Ammon's horn (tissue), 1 donor: ENCODE results near the gene TRMT10A.

Experiments
- DNase-seq: peaks from one replicate; pipeline ENCODE4 v3.0.0-alpha.2; 2016; ENCODE audit warnings: low spot score

The TRMT10A gene, protein sequence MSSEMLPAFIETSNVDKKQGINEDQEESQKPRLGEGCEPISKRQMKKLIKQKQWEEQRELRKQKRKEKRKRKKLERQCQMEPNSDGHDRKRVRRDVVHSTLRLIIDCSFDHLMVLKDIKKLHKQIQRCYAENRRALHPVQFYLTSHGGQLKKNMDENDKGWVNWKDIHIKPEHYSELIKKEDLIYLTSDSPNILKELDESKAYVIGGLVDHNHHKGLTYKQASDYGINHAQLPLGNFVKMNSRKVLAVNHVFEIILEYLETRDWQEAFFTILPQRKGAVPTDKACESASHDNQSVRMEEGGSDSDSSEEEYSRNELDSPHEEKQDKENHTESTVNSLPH

DNA sequence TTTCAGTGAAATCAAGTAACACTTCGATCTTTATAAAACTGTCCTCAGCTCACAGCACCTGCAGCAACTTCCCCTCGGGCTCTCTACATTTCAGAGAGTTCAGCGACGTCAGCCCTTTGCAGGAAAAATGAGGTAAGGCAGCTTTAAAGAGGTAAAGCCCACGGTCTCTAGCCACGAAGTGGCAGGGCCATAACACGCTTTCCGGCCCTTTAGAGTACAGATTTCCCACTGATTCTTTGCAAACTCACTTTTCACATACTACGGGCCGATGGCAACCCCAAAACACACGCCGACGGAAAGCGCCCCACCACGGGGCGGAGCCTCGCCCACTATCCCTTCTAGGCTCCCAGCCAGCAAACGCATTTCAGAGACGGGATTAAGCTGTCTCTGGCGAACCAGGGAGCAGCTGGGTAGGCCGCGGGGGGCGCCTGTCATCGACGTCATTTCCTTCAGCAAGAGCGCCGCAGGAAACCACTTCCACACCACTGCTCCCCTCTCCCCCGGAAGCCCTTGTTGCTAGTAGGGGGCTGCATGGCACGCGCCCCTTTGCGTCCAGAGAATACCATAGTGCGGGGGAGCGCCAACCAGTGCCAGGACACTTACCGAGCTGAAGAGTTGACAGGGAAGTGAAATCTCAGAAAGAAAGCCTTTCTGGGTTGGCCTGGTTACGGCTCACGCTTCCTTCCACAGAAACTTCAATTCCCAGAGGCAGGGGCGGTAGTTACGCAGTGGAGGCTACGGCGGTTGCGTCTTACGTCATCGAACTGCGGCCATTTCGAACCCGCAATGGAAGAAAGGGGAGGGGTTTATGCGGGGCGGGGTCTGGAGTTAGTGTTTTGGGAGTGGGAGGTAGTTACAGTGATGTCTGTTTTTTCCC lies at the start of gene TRMT10A:
Gene TRMT10A (minus strand): TSS at position 730 of the 877 bp plus-strand sequence. CDS start 4,701 bp downstream, outside the sequence.
- DNase-seq = peak; percentile 98

DNA sequence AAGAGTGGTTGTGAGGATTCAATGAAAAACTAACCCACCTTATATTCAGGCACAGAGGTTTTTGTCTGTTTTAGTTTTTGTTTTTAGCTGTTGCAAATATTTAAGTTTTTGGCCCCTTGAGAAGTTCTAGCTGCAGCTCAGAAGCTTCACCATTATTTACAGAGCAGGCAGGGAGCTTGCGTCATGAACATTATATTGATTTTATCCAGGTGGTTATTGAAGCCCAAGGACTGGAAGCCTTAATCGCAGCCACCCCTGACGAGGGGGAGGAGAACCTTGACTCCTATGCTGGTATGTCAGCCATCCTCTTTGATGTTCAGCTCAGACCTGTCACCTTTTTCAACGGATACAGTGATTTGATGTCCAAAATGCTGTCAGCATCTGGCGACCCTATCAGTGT lies 48.9 kb upstream of the TRMT10A start:
- no peak for DNase-seq

DNA sequence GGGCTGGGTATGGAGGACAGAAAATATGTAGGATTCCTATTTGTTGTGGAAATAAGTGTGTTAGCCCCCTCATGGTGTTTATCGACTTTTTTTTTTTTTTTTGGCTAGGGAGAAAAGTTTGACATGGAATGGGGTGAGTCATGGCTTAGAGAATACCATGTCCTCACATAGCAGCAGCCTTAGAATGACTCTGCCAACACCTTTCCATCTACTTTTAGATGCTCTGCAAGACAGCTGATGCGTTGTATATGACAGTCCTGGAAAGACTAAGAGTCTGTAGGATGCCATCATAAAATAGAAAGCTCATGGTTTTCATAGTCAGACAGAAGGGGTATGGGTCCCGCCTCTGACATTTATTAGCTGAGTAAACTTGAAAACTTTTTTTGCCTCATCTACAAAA lies 48.4 kb upstream of the TRMT10A start:
- DNase-seq = no peak

DNA sequence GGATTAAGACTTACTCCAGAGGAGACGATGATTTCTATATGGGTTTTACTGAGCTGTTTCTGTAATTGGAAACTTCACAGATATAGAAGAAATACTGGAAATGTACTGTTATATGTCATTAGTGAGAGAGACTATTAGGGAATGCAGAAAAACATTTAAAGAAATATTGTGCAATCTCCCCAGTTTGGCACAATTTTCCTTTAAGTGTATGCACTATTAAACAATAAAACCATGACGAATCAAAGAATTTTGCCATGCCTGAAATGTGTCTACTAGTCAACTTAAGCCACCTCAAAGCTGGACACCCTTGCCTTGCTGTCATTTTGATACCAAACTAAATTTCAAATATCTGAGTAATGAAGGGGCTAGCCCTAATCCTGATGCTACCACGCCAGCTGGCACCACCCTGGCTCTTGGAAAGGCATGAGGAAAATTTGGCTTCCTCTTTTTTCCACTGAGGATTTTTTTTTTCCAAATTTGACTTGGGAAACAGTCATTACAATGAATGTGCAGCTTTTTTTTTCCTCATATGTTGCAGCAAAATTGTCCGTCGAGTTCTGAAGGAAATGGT lies 46.9 kb upstream of the TRMT10A start:
- DNase-seq = no peak

DNA sequence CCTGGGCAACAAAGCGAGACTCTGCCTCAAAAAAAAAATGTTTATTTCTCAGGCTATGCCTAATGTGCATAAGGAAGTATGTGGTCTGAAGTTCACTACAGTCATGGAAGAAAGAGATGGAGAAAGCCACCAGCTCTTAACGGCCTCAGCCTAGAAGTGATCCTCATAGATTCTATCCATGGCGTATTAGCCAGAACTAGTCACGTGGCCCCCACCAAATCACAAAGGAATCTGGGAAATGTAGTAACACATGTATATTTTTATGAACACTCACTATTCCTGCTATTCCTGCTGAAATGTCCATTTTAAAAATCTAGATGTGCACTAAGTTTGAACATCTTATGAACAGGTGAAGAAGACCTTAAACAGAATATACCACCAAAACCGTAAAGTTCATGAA lies 44.6 kb upstream of the TRMT10A start:
- DNase-seq = no peak

DNA sequence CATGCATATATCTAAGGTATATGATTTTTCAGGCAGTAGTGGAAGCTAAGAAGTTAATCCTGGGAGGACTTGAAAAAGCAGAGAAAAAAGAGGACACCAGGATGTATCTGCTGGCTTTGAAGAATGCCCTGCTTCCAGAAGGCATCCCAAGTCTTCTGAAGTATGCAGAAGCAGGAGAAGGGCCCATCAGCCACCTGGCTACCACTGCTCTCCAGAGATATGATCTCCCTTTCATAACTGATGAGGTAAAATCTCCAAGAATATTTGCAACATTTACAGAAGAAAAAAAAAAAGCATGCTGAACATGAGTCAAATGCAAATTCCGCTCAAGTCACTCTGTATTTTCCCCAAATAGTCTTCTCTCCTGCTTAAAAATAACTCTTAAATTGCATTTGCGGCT lies 42.9 kb upstream of the TRMT10A start:
- no peak for DNase-seq

DNA sequence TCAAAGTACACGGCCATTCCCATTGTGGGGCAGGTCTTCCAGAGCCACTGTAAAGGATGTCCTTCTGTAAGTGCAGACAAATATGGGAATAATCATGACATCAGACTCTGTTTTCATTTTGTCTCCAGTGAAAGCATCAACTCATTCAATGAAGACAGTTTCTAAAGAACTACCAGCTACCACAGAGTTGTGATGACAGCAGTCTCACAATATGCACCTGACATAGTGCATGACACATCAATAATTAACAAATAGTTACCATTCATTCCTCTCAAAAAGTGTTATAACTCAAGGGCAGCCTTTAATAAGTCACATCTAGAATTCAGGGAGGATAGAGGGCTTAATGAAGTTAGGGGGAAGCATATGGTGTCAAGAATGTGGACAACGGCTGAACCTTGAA lies 31.0 kb upstream of the TRMT10A start:
- no peak for DNase-seq

DNA sequence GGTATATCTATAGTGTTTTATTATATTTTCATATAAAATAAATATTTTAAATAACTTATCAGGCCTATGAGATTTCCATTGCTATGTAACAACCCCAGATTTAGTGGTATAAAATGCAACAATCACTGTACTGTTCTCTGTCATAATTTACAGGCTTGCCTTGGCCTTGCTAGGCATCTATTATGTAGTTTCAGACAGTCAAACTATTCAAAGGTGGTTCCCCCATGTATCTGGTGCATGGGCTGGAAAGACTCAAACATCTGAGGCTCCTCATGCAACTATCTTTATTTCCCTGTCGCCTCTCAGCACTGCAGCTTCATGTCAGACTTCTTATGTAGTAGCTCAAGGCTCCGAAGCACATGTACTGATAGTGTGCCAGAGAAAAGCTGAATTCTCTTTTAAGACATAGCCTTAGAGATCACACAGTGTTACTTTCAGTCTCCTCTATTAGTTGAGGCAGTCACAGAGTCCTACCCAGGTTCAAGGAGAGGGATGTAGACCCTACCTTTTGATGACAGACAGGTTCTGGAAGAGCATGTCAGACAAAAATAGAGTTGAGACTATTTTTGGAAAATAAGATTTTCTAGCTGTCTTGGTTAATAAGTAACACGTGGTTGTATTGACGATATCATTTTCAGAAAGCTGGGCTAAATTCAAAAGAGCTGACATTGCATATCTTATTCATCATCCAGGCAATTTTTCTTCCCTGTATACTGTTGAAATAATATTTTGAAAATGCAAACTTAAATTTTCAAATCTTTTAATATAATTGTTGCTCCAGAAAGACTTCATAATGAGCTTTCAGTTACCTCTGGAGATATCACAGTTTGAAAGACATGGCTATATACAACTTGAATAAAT lies 30.2 kb upstream of the TRMT10A start:
- DNase-seq = no peak

DNA sequence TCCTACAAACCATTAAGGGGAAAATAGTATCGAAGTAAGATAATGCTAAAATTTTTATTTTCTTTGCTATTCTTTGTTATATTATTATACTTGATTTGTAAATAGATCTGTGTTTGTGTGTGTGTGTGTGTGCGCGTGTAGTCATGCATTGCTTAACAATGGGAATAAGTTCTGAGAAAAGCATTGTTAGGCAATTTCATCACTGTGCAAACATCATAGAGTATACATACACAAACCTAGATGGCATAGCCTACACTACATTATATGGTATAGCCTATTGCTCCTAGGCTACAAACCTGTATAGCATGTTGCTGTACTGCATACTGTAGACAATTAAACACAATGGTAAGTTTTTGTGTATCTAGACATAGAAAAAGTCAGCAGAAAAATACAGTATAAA lies 27.9 kb upstream of the TRMT10A start:
- DNase-seq = no peak

DNA sequence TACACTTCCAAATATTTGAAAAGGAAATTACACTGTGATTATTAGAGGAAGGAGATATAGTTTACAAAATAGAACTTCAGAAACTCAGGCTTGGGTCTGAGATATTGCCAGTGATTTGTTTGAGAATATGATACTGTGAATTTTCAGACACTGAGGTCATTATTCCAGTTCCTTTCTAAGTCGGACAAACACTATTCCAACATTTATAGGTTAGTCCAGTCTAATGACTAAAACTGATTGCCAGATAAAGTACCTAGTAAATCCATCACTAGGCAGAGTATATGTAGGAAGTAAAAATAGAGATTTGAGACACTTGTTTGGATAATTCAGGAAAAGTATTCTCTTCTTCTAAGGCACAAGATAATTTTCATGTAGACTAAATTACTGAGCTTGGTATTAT lies 24.0 kb upstream of the TRMT10A start:
- no peak for DNase-seq

DNA sequence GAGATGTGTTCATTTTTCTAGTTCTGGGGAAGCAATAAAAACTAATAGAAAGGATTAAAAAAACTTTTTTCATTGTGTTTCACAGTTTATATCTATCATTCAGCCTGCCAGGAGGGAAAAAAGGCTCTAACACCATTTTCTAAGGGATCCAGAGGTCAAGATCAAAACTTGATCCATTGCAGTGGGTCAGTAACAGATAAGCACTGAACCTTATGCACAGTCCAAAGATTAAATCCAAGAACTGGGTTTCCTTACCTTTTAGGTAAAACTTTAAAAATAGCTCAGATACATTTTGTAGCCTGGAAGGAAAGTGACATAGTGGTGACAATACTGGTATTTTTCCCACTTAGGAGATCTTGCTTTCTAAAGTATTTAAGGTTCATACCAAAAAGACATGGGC lies 23.5 kb upstream of the TRMT10A start:
- no peak for DNase-seq

DNA sequence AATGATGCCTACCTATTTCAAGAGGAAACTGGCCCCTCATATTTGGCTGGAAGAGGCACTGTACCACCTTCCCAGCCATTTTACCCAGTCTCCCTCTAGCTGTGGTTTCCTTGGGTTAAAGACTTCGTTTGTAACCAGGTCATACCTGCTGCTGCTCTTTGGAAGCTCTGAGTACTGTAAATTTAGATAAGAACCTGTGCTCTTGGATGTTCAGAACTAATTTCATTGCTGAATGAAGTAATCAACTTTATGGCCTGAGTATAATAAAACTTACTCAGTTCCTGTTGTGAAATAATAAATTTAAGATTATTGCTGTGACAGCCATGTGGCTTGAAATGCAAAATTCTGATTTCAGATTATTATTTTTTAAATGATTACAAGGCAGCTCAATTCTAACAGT lies 23.0 kb upstream of the TRMT10A start:
- DNase-seq = no peak

DNA sequence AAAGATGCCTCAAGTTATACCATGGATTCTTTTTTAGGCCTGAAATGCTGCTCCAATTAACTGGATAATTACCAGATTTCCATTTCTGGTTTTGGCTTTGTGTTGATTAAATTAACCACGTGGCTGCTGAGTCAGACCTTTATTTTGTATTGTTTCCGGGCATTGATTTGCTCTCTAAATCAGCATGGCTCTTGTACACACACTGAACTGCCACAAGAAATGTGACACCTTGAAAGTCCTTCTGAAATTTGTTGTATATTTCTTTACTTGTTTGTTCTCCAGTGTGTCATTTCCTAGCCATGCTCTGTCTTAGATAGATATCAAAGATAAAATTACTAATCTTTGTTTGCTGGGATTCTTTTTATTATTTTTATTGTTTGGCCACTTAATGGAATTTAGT lies 22.5 kb upstream of the TRMT10A start:
- no peak for DNase-seq

DNA sequence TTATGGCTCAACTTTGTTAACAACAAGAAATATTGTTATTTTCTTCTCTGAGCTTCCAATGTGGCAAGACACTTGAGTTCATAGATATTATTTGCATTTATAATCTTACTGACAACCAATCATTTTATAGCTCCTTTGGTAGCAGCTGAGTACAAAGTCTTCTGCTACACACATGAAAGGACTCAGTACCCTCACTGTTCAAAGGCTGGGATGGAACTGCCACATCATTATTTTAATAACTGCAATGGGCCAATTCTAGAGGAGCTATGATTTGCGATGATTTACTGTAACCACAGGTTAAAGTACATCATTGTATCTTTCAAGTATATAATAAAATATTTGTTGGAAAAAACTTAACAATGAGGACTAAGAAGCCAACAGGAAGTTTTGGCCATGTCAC lies 21.7 kb upstream of the TRMT10A start:
- no peak for DNase-seq

DNA sequence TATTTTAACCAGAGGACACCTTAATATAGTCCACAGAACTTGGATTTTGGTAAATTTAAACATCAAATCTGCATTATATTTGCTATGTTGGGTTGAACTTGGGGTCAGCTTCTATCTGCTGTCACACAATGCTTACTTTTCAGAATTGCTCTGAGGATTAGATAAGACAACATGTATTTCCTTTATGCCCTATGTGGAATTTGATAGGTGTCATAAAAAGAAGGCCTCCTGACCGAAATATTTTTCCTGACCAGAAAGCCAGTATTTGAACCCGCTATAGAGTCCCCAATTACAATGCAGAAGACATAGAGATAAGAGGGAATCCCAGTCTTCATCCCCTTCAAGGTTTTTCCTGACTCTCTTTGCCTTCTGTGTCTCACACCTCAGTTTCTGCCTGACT lies 14.9 kb upstream of the TRMT10A start:
- no peak for DNase-seq

DNA sequence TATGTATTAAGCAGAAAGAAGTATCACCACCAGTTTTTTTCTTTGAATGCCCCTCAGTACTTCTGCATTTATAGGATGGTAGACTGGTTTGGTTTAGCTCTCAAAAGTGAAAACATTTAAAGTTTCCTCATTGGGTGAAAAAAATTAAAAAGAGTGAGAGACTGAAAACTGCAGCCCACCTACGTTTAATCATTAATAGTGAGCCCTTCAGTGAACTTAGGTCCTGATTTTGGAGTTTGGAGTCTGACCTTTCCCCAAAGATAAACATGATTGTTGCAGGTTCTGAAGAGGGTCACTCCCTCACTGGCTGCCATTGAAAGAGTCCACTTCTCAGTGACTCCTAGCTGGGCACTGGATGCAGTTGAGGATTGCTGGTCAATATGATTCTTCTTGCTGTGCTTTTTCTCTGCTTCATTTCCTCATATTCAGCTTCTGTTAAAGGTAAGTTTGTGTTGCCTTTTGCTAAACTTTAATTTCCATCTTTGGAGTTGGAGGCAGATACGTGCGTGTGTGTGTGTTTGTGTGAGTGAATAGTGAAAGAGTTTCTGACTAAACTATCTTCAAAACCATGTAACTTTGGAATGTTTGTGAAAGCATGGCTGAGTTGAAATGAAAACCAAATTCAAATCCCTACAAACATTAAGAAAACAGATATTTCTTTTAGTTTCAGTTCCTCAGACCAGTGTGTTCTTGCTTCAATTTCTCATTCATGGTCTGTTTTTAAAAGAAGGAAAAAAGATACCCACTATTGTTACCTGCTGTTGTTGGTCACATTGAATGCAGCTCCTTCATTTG lies 10.9 kb upstream of the TRMT10A start, which contains the start of gene MTTP:
Gene MTTP (plus strand): TSS at position 295 of the 795 bp plus-strand sequence. CDS start 86 bp downstream, at position 381.
- no peak for DNase-seq

DNA sequence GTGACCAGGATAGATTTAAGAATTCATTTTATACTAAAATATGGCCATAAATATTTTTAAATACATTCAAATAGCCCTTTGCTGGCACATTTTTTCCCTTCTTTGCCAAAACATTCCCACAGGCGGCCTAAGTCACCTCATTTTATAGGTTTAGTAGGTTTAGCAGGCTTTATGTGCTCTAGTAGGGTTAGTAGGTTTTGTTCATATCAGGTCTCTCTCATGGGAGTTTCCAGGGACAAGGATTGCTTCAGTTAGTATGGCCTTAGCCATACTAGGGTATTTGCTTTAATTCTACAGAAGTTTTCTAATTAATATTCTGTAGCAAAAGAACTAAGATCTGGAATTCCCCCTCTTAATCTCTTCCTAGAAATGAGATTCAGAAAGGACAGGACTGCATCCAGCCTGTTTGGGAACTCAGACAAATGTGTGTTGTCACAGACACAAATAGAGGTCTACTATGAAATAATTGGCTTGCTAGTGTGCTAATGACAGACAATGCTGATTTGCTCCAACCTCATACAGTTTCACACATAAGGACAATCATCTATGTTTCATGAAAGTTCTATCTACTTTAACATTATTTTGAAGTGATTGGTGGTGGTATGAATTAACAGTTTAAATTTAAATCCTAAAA lies 10.0 kb upstream of the TRMT10A start:
- DNase-seq = no peak

DNA sequence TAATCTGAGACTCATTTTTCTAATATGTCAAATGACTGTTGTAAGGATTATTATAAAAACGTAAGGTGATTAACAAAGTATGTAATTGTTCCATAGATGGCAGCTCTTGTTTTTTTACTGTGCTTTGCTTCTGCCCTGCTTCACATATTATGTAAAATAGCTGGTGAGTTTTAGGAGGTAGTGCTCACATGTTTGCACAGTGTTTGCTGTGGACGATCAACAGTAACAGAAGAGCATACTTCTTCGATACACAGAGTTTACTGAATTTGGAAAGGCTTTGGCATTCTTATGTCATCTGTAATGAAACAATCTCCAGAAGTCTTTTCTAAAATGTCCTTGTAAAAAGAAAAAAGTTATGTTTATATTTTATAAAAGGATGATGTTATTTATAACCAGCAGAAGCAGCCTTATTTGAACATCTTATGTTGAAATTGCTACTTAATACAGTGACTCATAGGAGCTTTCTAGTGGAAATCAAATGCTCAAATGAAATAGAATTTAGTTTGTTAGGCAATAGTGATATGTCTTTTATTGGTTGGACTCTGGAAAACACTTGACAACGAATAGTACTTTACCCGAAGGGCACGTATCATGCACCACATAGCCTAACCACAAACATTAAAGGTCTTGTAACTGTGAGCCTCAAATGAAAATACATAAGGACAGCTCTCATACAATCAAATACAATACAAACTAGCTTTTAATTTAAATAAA lies 8.8 kb upstream of the TRMT10A start:
- DNase-seq = no peak

DNA sequence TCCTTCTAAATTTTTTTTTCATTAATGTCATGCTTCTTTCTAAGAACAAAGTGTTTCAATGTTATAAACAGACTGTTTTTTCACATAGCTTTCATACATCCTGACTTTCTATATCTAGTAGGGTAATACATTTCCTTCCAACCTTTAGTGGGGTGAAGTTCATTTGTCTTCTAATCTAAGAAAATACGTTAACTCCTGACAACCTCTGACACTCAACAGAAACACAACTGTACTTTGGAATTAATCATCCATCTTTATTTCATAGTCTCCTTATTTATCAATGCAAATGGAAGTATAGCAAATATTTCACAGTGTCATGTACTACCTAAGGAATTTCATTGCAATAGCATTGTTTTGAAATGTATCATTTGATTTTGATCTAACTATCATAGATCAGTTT lies 8.0 kb upstream of the TRMT10A start:
- DNase-seq = no peak

DNA sequence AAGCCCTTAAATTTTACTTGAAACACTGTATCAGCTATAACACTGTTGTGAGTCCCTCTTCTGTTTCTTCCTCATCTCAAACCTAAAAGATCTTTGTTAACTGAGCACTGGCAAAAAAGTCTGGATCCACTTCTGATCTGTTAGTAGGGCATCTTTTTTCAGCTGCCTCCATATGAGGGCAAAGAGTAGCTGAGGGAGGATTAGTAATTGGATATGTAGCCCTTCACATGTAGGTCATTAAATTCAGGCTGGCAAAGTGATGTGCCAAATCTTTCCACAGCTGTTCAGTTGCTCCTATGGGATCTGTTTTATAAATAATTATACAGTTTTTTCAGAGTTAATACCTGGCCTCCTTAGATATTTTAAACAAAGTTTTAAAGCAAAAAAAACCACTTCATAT lies 1.1 kb upstream of the TRMT10A start:
- DNase-seq = no peak
